ENCODE data around the gene CCNQ.

The CCNQ gene

GRCh38 chrX:153628129-153628528, 29.2 kb upstream of the CCNQ start:
- Histone ChIP-seq H3K4me2 (ENCODE audit: low read depth, low read length, poor library complexity, severe bottlenecking) (no peak overlapping the region), H3K9me3 (ENCODE audit: insufficient read depth, low read depth, low read length) (no peaks in the 10 kb centered on the region), H3K79me2 (ENCODE audit: insufficient read depth, low read length) (no peaks in the 10 kb centered on the region), H3K9me2 (replicated peaks; ENCODE audit: low read depth, low read length) (no peaks in the 10 kb centered on the region), H3K4me1 (ENCODE audit: insufficient read depth, low read length, poor library complexity, severe bottlenecking) (no peaks in the 10 kb centered on the region), H3K27me3 (ENCODE audit: insufficient read depth, low read length, poor library complexity, severe bottlenecking) (no peaks in the 10 kb centered on the region), H3K9ac (ENCODE audit: low read depth, low read length, poor library complexity, severe bottlenecking) (no peak overlapping the region), H3K4me3 (ENCODE audit: low read length, poor library complexity, severe bottlenecking) (no peak overlapping the region), H4K20me1 (ENCODE audit: insufficient read depth, low read length, poor library complexity, severe bottlenecking) (no peaks in the 10 kb centered on the region), H2AFZ (ENCODE audit: low read length) (no peak overlapping the region), H3F3A (ENCODE audit: low read depth) (no peaks in the 10 kb centered on the region), H3K36me3 (ENCODE audit: insufficient read depth, low read length) (no peaks in the 10 kb centered on the region)
- TF ChIP-seq EZH2phosphoT487 (IDR thresholded peaks at IDR 0.05; ENCODE audit: borderline replicate concordance) (no peak), CTCF (conservative IDR thresholded peaks at IDR 0.05; ENCODE audit: low read length) (no peak)

- Histone ChIP-seq H3K4me1 (ENCODE audit: insufficient read depth, low read length, poor library complexity, severe bottlenecking) (no peaks in the 10 kb centered on the region), H3K9me2 (replicated peaks; ENCODE audit: low read depth, low read length) (no peaks in the 10 kb centered on the region), H4K20me1 (ENCODE audit: insufficient read depth, low read length, poor library complexity, severe bottlenecking) (no peaks in the 10 kb centered on the region), H3K4me2 (ENCODE audit: low read depth, low read length, poor library complexity, severe bottlenecking) (no peak overlapping the region), H3K79me2 (ENCODE audit: insufficient read depth, low read length) (no peaks in the 10 kb centered on the region), H3K9me3 (ENCODE audit: insufficient read depth, low read depth, low read length) (no peaks in the 10 kb centered on the region), H3K9ac (ENCODE audit: low read depth, low read length, poor library complexity, severe bottlenecking) (no peak overlapping the region), H2AFZ (ENCODE audit: low read length) (no peak overlapping the region), H3K36me3 (ENCODE audit: insufficient read depth, low read length) (no peaks in the 10 kb centered on the region), H3F3A (ENCODE audit: low read depth) (no peaks in the 10 kb centered on the region), H3K27me3 (ENCODE audit: insufficient read depth, low read length, poor library complexity, severe bottlenecking) (no peaks in the 10 kb centered on the region), H3K4me3 (ENCODE audit: low read length, poor library complexity, severe bottlenecking) (no peak overlapping the region)
- TF ChIP-seq CTCF (conservative IDR thresholded peaks at IDR 0.05; ENCODE audit: low read length) (no peak), EZH2phosphoT487 (IDR thresholded peaks at IDR 0.05; ENCODE audit: borderline replicate concordance) (no peak)
Observed at GRCh38 chrX:153627675-153628111, 28.8 kb upstream of the CCNQ start.

- H2AFZ ChIP-seq (ENCODE audit: low read length), result no peak overlapping the region
- H3K9me2 ChIP-seq (replicated peaks; ENCODE audit: low read depth, low read length), result no peaks in the 10 kb centered on the region
- no peak for TF ChIP-seq CTCF (conservative IDR thresholded peaks at IDR 0.05; ENCODE audit: low read length)
- no peak for TF ChIP-seq EZH2phosphoT487 (IDR thresholded peaks at IDR 0.05; ENCODE audit: borderline replicate concordance)
- H3K4me2 ChIP-seq (ENCODE audit: low read depth, low read length, poor library complexity, severe bottlenecking), result no peak overlapping the region
- H3K27me3 ChIP-seq (ENCODE audit: insufficient read depth, low read length, poor library complexity, severe bottlenecking), result no peaks in the 10 kb centered on the region
- no peak overlapping the region for H3K4me3 ChIP-seq (ENCODE audit: low read length, poor library complexity, severe bottlenecking)
- no peaks in the 10 kb centered on the region for H3K9me3 ChIP-seq (ENCODE audit: insufficient read depth, low read depth, low read length)
- H4K20me1 ChIP-seq (ENCODE audit: insufficient read depth, low read length, poor library complexity, severe bottlenecking), result no peaks in the 10 kb centered on the region
- H3K36me3 ChIP-seq (ENCODE audit: insufficient read depth, low read length), result no peaks in the 10 kb centered on the region
- no peaks in the 10 kb centered on the region for H3F3A ChIP-seq (ENCODE audit: low read depth)
- no peaks in the 10 kb centered on the region for H3K79me2 ChIP-seq (ENCODE audit: insufficient read depth, low read length)
- H3K4me1 ChIP-seq (ENCODE audit: insufficient read depth, low read length, poor library complexity, severe bottlenecking), result no peaks in the 10 kb centered on the region
- no peak overlapping the region for H3K9ac ChIP-seq (ENCODE audit: low read depth, low read length, poor library complexity, severe bottlenecking)
Observed at GRCh38 chrX:153626863-153627674, 28.1 kb upstream of the CCNQ start.
